ENCODE data around the gene GLG1.

- TF ChIP-seq CTCF (conservative IDR thresholded peaks at IDR 0.05 in 1 of 2, IDR thresholded peaks at IDR 0.05 in 1 of 2; ENCODE audit: extremely low read depth in 1 of 2, insufficient read depth in 1 of 2, low read depth in 1 of 2, low read length in 2 of 2) = no peak
- no peak for TF ChIP-seq EZH2 (IDR thresholded peaks at IDR 0.05; ENCODE audit: borderline replicate concordance, low read length)
Observed at GRCh38 chr16:74562117-74562516, 44.8 kb downstream of the GLG1 start.
